ENCODE results near the gene PIK3R6.

DNA sequence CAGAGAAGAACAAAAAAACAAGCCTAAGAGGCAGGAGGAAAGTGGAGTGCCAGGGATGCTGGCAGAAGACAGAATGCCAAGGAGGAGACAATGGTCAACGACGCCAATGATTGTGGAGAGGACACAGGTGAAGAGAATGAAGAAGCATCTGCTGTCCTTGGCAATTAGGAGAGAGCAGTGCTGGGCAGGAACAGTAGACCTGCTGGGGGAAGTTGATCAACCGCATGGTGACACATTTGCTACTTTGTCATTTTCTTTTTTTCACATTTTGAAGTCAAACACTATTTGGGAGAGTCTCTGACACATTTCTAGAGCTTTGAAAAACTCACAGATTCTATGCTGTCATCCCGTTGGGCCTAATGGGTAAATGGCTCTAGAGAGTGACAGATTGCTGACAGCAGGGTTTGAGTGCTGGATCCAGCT, 1.1 kb upstream of the PIK3R6 start:
- no peak for TF ChIP-seq ERF (CRISPR knock-in tag; IDR thresholded peaks at IDR 0.05)
- no peak for TF ChIP-seq POLR2A (IDR thresholded peaks at IDR 0.05; ENCODE audit: insufficient read depth in 1 of 2, low read depth in 2 of 2, low read length in 2 of 2)
- TF ChIP-seq THYN1 (CRISPR knock-in tag; IDR thresholded peaks at IDR 0.05; ENCODE audit: borderline replicate concordance, low read depth), result no peak
- TF ChIP-seq FOXP1 (IDR thresholded peaks at IDR 0.05), result no peak
- TF ChIP-seq FOXP1 (CRISPR knock-in tag; IDR thresholded peaks at IDR 0.05), result no peak
- no peak for TF ChIP-seq HDAC6 (IDR thresholded peaks at IDR 0.05; ENCODE audit: low read depth, low read length)
- TF ChIP-seq CTCF (CRISPR knock-in tag; IDR thresholded peaks at IDR 0.05), result no peak
- no peak for TF ChIP-seq GATA4 (IDR thresholded peaks at IDR 0.05; ENCODE audit: borderline replicate concordance, low read depth)
- TF ChIP-seq ZSCAN29 (CRISPR knock-in tag; conservative IDR thresholded peaks at IDR 0.05), result no peak
- TF ChIP-seq PBX3 (CRISPR knock-in tag; IDR thresholded peaks at IDR 0.05; ENCODE audit: borderline replicate concordance), result no peak
- TF ChIP-seq ZNF724P (CRISPR knock-in tag; IDR thresholded peaks at IDR 0.05; ENCODE audit: borderline replicate concordance), result no peak

Data from HepG2 (cell line).